ENCODE data around the gene LONP2.

DNA sequence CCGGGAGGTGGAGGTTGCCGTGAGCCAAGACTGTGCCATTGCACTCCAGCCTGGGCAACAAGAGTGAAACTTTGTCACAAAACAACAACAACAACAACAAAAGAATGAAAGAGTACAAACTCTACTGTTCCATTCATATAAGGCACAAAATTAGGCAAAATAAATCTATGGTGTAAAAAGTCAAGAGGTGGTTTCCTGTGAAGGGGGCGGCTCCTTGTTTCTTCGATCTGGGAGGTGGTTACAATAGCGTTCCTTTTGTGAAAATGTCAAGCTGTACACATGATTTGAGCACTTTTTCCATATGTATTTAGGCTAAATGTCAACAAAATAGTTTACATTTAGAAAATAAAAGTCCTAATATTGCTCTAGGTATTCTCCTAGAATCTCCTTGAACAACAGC is 134.2 kb downstream of the LONP2 start:
- TF ChIP-seq EP300 (conservative IDR thresholded peaks at IDR 0.05; ENCODE audit: poor library complexity, severe bottlenecking) (no peak), POLR2AphosphoS5 (IDR thresholded peaks at IDR 0.05) (no peak), EZH2 (IDR thresholded peaks at IDR 0.05; ENCODE audit: borderline replicate concordance, insufficient read depth, low read length, poor library complexity, severe bottlenecking) (no peak)
- TF ChIP-seq, protein P1, sequence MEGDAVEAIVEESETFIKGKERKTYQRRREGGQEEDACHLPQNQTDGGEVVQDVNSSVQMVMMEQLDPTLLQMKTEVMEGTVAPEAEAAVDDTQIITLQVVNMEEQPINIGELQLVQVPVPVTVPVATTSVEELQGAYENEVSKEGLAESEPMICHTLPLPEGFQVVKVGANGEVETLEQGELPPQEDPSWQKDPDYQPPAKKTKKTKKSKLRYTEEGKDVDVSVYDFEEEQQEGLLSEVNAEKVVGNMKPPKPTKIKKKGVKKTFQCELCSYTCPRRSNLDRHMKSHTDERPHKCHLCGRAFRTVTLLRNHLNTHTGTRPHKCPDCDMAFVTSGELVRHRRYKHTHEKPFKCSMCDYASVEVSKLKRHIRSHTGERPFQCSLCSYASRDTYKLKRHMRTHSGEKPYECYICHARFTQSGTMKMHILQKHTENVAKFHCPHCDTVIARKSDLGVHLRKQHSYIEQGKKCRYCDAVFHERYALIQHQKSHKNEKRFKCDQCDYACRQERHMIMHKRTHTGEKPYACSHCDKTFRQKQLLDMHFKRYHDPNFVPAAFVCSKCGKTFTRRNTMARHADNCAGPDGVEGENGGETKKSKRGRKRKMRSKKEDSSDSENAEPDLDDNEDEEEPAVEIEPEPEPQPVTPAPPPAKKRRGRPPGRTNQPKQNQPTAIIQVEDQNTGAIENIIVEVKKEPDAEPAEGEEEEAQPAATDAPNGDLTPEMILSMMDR (IDR thresholded peaks at IDR 0.05; ENCODE audit: poor library complexity, severe bottlenecking) = no peak

All from neural cell (in vitro differentiated cells).